H1 (cell line): ENCODE measurements around the gene NR2F6. TPM values are rescaled to one million over a fixed set of nuclear protein-coding genes. Genes with fewer than 3 reads are reported as not detected.

ENCODE experiments used
- CTCF ChIA-PET: fragments of 300-600 bp; sonication (Branson Sonifier 250); formaldehyde crosslinking; loops from one replicate; lab custom pipeline; 2021; ENCODE audit not compliant: partially characterized antibody; lab: Charles Lee
- POLR2A ChIA-PET: fragments of 300-600 bp; sonication (Branson Sonifier 250); formaldehyde crosslinking; loops from one replicate; lab custom pipeline; 2021; ENCODE audit warnings: inconsistent platforms; ENCODE audit not compliant: partially characterized antibody; lab: Charles Lee
- DNase-seq, 2 experiments: peaks; one replicate each; pipeline versions ENCODE4 v3.0.0 to v3.0.0-alpha.2; 2010 to 2022; ENCODE audit warnings: low spot score in 2 of 2, low read depth in 1 of 2, mixed read lengths in 1 of 2
- FAIRE-seq: peaks from 2 replicates; lab custom pipeline; 2011; peaks lifted over from hg19 to GRCh38; lab: Jason Lieb, UNC
- H2AFZ ChIP-seq: 2 replicates; pipeline ENCODE4 v1.8.1; 2012; ENCODE audit warnings: low read length, inconsistent platforms
- H2AK5ac ChIP-seq: 2 replicates; pipeline ENCODE4 v1.6.1; 2013; ENCODE audit warnings: low read depth, low read length
- H2BK120ac ChIP-seq: replicated peaks from 2 replicates; pipeline ENCODE3; 2013; ENCODE audit warnings: low read depth, low read length, inconsistent platforms
- H2BK12ac ChIP-seq: 2 replicates; pipeline ENCODE4 v1.6.1; 2013; ENCODE audit warnings: low read depth, low read length
- H2BK15ac ChIP-seq: 2 replicates; pipeline ENCODE4 v1.6.1; 2013; ENCODE audit warnings: low read length
- H2BK20ac ChIP-seq: 2 replicates; pipeline ENCODE4 v1.6.1; 2013; ENCODE audit warnings: low read length
- H2BK5ac ChIP-seq: 2 replicates; pipeline ENCODE4 v1.6.1; 2013; ENCODE audit warnings: low read depth, low read length
- H3K14ac ChIP-seq: 2 replicates; pipeline ENCODE4 v1.6.1; 2013; ENCODE audit warnings: inconsistent platforms; ENCODE audit not compliant: insufficient read length
- H3K18ac ChIP-seq: 2 replicates; pipeline ENCODE4 v1.6.1; 2013; ENCODE audit warnings: low read length; ENCODE audit errors: extremely low read depth
- H3K23ac ChIP-seq: 2 replicates; pipeline ENCODE4 v1.6.1; 2013; ENCODE audit warnings: inconsistent platforms; ENCODE audit not compliant: insufficient read length
- H3K23me2 ChIP-seq: 2 replicates; pipeline ENCODE4 v1.6.1; 2013; ENCODE audit warnings: low read depth, low read length
- H3K27ac ChIP-seq: 2 replicates; pipeline ENCODE4 v1.6.1; 2011; ENCODE audit warnings: low read depth, low read length, inconsistent platforms
- H3K27me3 ChIP-seq, 4 experiments: replicated peaks in 1 of 4; 1 replicate in 1 of 4; 2 replicates in 3 of 4; pipeline versions ENCODE4 v1.6.1 to v1.8.1; 2011 to 2013; ENCODE audit warnings: low read length in 3 of 4, mild to moderate bottlenecking in 3 of 4, inconsistent platforms in 2 of 4, mixed read lengths in 2 of 4, moderate library complexity in 1 of 4; ENCODE audit not compliant: control insufficient read depth in 3 of 4, insufficient read depth in 3 of 4; ENCODE audit errors: extremely low read depth in 1 of 4
- H3K36me3 ChIP-seq, 4 experiments: 2 replicates each; pipeline versions ENCODE4 v1.6.1 to v1.8.1; 2011 to 2013; ENCODE audit warnings: mild to moderate bottlenecking in 4 of 4, low read length in 3 of 4, moderate library complexity in 2 of 4, control low read depth in 1 of 4, inconsistent platforms in 1 of 4; ENCODE audit not compliant: insufficient read depth in 4 of 4, control insufficient read depth in 2 of 4
- H3K4ac ChIP-seq: replicated peaks from 2 replicates; pipeline ENCODE3; 2013; ENCODE audit warnings: low read length, low read depth, mixed read lengths, inconsistent platforms; ENCODE audit not compliant: insufficient read length
- H3K4me1 ChIP-seq, 4 experiments: replicated peaks in 1 of 4; 1 replicate in 1 of 4; 2 replicates in 3 of 4; pipeline versions ENCODE4 v1.6.1 to v1.8.1; 2011 to 2013; ENCODE audit warnings: low read length in 3 of 4, inconsistent platforms in 2 of 4, mixed read lengths in 1 of 4; ENCODE audit not compliant: insufficient read depth in 4 of 4, control insufficient read depth in 3 of 4
- H3K4me2 ChIP-seq, 2 experiments: 2 replicates each; pipeline versions ENCODE4 v1.6.1 to v1.8.1; 2011 to 2013; ENCODE audit warnings: low read depth in 2 of 2, low read length in 2 of 2, control low read depth in 1 of 2, inconsistent platforms in 1 of 2, mild to moderate bottlenecking in 1 of 2; ENCODE audit not compliant: insufficient read depth in 1 of 2
- H3K4me3 ChIP-seq, 4 experiments: fragments of 200-600, 300-600 bp in 1 of 4; sonication (generic), shearing (Covaris generic), sonication (Bioruptor Twin) in 1 of 4; 2 replicates each; pipeline versions ENCODE4 v1.5.1 to v1.8.1; 2011 to 2016; ENCODE audit warnings: low read length in 4 of 4, low read depth in 3 of 4, control low read depth in 2 of 4, inconsistent platforms in 2 of 4, mild to moderate bottlenecking in 2 of 4, mixed read lengths in 1 of 4, moderate library complexity in 1 of 4; ENCODE audit not compliant: insufficient read depth in 2 of 4; ENCODE audit errors: extremely low read depth in 1 of 4
- H3K56ac ChIP-seq: replicated peaks from 2 replicates; pipeline ENCODE3; 2013; ENCODE audit warnings: low read depth, mild to moderate bottlenecking, mixed read lengths, low read length, inconsistent platforms; ENCODE audit not compliant: insufficient read length
- H3K79me1 ChIP-seq: 2 replicates; pipeline ENCODE4 v1.6.1; 2013; ENCODE audit warnings: low read depth, low read length, control low read depth
- H3K79me2 ChIP-seq, 2 experiments: 2 replicates each; pipeline versions ENCODE4 v1.6.1 to v1.8.1; 2012 to 2013; ENCODE audit warnings: low read length in 2 of 2, mild to moderate bottlenecking in 2 of 2, inconsistent platforms in 1 of 2; ENCODE audit not compliant: insufficient read depth in 2 of 2, control insufficient read depth in 1 of 2
- H3K9ac ChIP-seq, 4 experiments: replicated peaks in 1 of 4; 1 replicate in 1 of 4; 2 replicates in 3 of 4; pipeline versions ENCODE4 v1.6.1 to v1.8.1; 2011 to 2013; ENCODE audit warnings: low read depth in 3 of 4, low read length in 3 of 4, control low read depth in 2 of 4, mild to moderate bottlenecking in 2 of 4, moderate library complexity in 2 of 4, inconsistent platforms in 1 of 4; ENCODE audit errors: extremely low read depth in 1 of 4
- H3K9me3 ChIP-seq, 2 experiments: 2 replicates each; pipeline versions ENCODE4 v1.6.1 to v1.8.1; 2012 to 2013; ENCODE audit warnings: mild to moderate bottlenecking in 2 of 2, moderate library complexity in 2 of 2, control low read depth in 1 of 2, inconsistent platforms in 1 of 2, low read depth in 1 of 2, low read length in 1 of 2, mixed read lengths in 1 of 2; ENCODE audit not compliant: insufficient read depth in 2 of 2
- H4K20me1 ChIP-seq, 2 experiments: replicated peaks in 1 of 2; 2 replicates each; pipeline versions ENCODE3 to v1.8.1; 2011 to 2013; ENCODE audit warnings: inconsistent platforms in 2 of 2, low read length in 2 of 2, mild to moderate bottlenecking in 1 of 2; ENCODE audit not compliant: insufficient read depth in 2 of 2, control insufficient read depth in 1 of 2
- H4K5ac ChIP-seq: 2 replicates; pipeline ENCODE4 v1.6.1; 2013; ENCODE audit warnings: low read length, low read depth, mixed read lengths, inconsistent platforms; ENCODE audit not compliant: insufficient read length
- H4K8ac ChIP-seq: 2 replicates; pipeline ENCODE4 v1.8.0; 2013; ENCODE audit warnings: mild to moderate bottlenecking, moderate library complexity, low read length, inconsistent platforms; ENCODE audit not compliant: insufficient read depth; ENCODE audit errors: extremely low read depth
- H4K91ac ChIP-seq: replicated peaks from 2 replicates; pipeline ENCODE3; 2013; ENCODE audit warnings: low read length, mixed read lengths, inconsistent platforms; ENCODE audit not compliant: insufficient read length
- ASH2L ChIP-seq: fragments of 200-600, 300-600 bp; sonication (generic); IDR thresholded peaks from one replicate; pipeline ENCODE4 v1.7.1; 2017; ENCODE audit warnings: low read length
- BCL11A ChIP-seq, 2 experiments: IDR thresholded peaks; one replicate each; pipeline ENCODE4 v1.6.1; 2011; ENCODE audit warnings: low read depth in 2 of 2, low read length in 2 of 2, mild to moderate bottlenecking in 2 of 2
- CHD1 ChIP-seq: IDR thresholded peaks from 2 replicates; pipeline ENCODE4 v1.6.1; 2012; ENCODE audit warnings: low read depth, low read length, improper control_type of control experiment
- HDAC6 ChIP-seq: IDR thresholded peaks from one replicate; pipeline ENCODE4 v1.7.1; 2012; ENCODE audit warnings: low read depth, mild to moderate bottlenecking, inconsistent platforms, low read length, moderate library complexity
- JUND ChIP-seq: IDR thresholded peaks from 2 replicates; pipeline ENCODE4 v1.6.1; 2011; ENCODE audit warnings: mild to moderate bottlenecking, improper control_type of control experiment, low read length
- NANOG ChIP-seq: IDR thresholded peaks from 2 replicates; pipeline ENCODE4 v1.6.1; 2011; ENCODE audit warnings: low read length, low read depth, mild to moderate bottlenecking, inconsistent platforms; ENCODE audit not compliant: insufficient read depth, poor library complexity, severe bottlenecking
- NRF1 ChIP-seq: IDR thresholded peaks from 2 replicates; pipeline ENCODE4 v1.6.1; 2011; ENCODE audit warnings: mild to moderate bottlenecking, low read depth, low read length, improper control_type of control experiment
- PHF8 ChIP-seq: fragments of 200-600 bp; sonication (generic); conservative IDR thresholded peaks from 2 replicates; pipeline ENCODE4 v1.7.1; 2012; ENCODE audit warnings: low read depth, mild to moderate bottlenecking, inconsistent platforms, low read length, moderate library complexity
- RNF2 ChIP-seq: fragments of 200-900, 300-1000 bp; sonication (generic); IDR thresholded peaks from 2 replicates; pipeline ENCODE4 v1.7.1; 2016; ENCODE audit warnings: borderline replicate concordance, low read depth, mild to moderate bottlenecking, antibody characterized with exemption, low read length; ENCODE audit not compliant: poor library complexity, severe bottlenecking; ENCODE audit errors: missing control alignments
- WGBS, 2 experiments: shearing (Covaris generic) in 1 of 2; methylation state at CpG; one replicate each; pipeline versions ENCODE4 v1.1.6 to v1.1.7; 2013 to 2015; ENCODE audit warnings: low lambda C conversion rate in 2 of 2, mixed read lengths in 2 of 2, inconsistent platforms in 1 of 2, low coverage in 1 of 2, missing lambda C conversion rate in 1 of 2; ENCODE audit not compliant: insufficient replicate concordance in 2 of 2, insufficient coverage in 1 of 2, insufficient read length in 1 of 2; ENCODE audit errors: extremely low coverage in 1 of 2, missing lambda C conversion rate in 1 of 2; 5-methylcytosine and 5-hydroxymethylcytosine counted together
- polyA plus RNA-seq, 7 experiments: library from polyadenylated mRNA; depleted of rRNA in 3 of 7; stranded (reverse) in 5 of 7; unstranded in 2 of 7; fragments of >200 nt in 5 of 7; fragments of 200-250 nt in 2 of 7; gene quantifications; 1 replicate in 5 of 7; 2 replicates in 1 of 7; 4 replicates in 1 of 7; pipeline versions ENCODE4 v1.2.1 to v1.2.3, GENCODE V29; 2011 to 2013; ENCODE audit warnings: missing spikeins in 2 of 7, mixed read lengths in 2 of 7
- total RNA-seq: library from RNA; stranded (reverse); fragmentation: NEBNext Ultra II Directional; extraction: Animal tissue kit (Norgen Biotek cat#: 25700); gene quantifications from 2 replicates; pipeline ENCODE4 v1.2.1, GENCODE V29; 2021
- TF ChIP-seq, protein P1 (sequence below): IDR thresholded peaks from 2 replicates; pipeline ENCODE4 v1.6.1; 2012; ENCODE audit warnings: inconsistent platforms

NR2F6 gene
- total and polyA plus RNA-seq, 2 of the 8 experiments (the other 6 are each of a cell fraction or from before 2014, with no cell fraction given), result 99.7 to 114 TPM

DNA sequence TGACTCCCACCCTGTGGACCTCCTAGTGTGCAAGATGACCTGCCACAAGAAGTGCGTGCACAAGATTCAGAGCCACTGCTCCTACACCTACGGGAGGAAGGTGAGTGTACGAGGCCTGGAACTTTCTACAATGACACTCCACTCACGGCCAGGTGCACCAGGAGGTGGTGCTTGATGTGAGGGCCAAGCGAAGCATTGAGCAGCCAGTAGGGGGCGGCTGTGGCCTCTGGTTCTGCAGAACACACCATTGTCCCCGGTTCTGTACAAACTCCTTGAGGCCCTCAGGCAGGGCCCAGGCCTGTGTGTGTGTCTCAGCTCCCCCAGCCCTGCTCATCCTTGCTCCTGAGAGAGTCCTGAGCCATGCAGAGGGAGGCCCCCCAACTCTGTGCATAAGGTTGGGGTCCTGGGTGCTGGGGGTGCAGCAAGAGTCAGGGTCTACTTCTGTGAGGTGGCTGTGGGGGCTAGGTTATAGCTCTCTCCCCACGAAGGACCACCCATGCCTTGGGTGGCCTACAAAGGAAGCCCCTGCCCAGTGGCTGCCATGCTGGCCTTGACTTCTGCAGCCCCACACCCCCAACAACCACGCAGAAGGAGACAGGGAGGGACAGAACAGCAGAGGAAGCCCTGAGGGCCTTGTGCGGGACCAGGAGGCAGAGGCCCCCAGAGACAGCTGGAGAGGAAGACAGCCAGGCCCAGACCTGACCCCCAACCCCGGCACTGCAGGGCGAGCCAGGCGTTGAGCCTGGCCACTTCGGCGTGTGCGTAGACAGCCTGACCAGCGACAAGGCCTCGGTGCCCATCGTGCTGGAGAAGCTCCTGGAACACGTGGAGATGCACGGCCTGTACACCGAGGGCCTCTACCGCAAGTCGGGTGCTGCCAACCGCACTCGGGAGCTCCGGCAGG lies 40.2 kb downstream of the NR2F6 start:
- H4K5ac ChIP-seq, result peak overlapping the region; percentile 55
- no peaks in the 10 kb centered on the region; the same call in 1 of the 2 replicates for H3K79me1 ChIP-seq
- no peak overlapping the region for H3K18ac ChIP-seq
- peak overlapping the region; percentile 56; the same call in 1 of the 2 replicates for H2BK5ac ChIP-seq
- 88% methylated on average over 26 of the region's 27 CpGs; no CpG with 5 or more reads in 1 of the 2 experiments for WGBS, 2 experiments
- no peak overlapping the region for H3K4ac ChIP-seq
- H3K4me3 ChIP-seq, result no peak overlapping the region
- ChIA-PET POLR2A (interaction anchor here (1.1 to 2.9 kb wide), 5 partner anchors 10 to 77 kb away, joined by 3 to 9 read pairs (median 6); partner anchors contain the start of genes ANKLE1 and USE1), CTCF (interaction anchor here (0.6 to 2.8 kb wide), 26 partner anchors 9 to 556 kb away, joined by 3 to 36 read pairs (median 4); partner anchors contain the start of genes ABHD8, ANKLE1, BABAM1 and USHBP1)
- no peak overlapping the region for H2AK5ac ChIP-seq
- no peak overlapping the region for H3K9ac ChIP-seq
- H2BK12ac ChIP-seq, result no peak overlapping the region
- H3K4me1 ChIP-seq, result peaks cover 0 to 13% (median 7%) of the 10 kb centered on the region in 4 experiments; a peak in 5 of 7 replicates
- no peak overlapping the region for H3K4me2 ChIP-seq
- H4K20me1 ChIP-seq, result peaks cover 0 to 2% of the 10 kb centered on the region in 2 experiments
- no peak overlapping the region; the same call in 1 of the 2 replicates for H4K8ac ChIP-seq
- peak; percentile 39 for FAIRE-seq
- no peak overlapping the region for H2BK120ac ChIP-seq
- H3K14ac ChIP-seq, result no peak overlapping the region
- no peak overlapping the region for H4K91ac ChIP-seq
- no peak overlapping the region for H3K56ac ChIP-seq
- no peaks in the 10 kb centered on the region for H3K9me3 ChIP-seq
- no peak overlapping the region for H2BK15ac ChIP-seq
- H2AFZ ChIP-seq, result no peak overlapping the region
- no peaks in the 10 kb centered on the region for H3K79me2 ChIP-seq
- peak; percentile 54 to 80 for DNase-seq
- no peak overlapping the region for H3K23ac ChIP-seq
- H2BK20ac ChIP-seq, result no peak overlapping the region
- H3K27me3 ChIP-seq, result no peaks in the 10 kb centered on the region
- no peak overlapping the region for H3K27ac ChIP-seq
- H3K36me3 ChIP-seq, result peaks cover 2 to 30% (median 15%) of the 10 kb centered on the region in 4 experiments
- no peaks in the 10 kb centered on the region for H3K23me2 ChIP-seq
- TF ChIP-seq HDAC6 (no peak), ASH2L (no peak), JUND (no peak), BCL11A (IDR thresholded peaks at IDR 0.05; ENCODE audit: low read depth in 2 of 2, low read length in 2 of 2) (no peak), NANOG (no peak), NRF1 (no peak), CHD1 (no peak), RNF2 (no peak), PHF8 (no peak)
- TF ChIP-seq, protein P1, sequence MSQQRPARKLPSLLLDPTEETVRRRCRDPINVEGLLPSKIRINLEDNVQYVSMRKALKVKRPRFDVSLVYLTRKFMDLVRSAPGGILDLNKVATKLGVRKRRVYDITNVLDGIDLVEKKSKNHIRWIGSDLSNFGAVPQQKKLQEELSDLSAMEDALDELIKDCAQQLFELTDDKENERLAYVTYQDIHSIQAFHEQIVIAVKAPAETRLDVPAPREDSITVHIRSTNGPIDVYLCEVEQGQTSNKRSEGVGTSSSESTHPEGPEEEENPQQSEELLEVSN, result no peak
